ENCODE data around the gene SLC38A8.

GRCh38 chr16:84082110-84082509 lies 39.5 kb upstream of the SLC38A8 start:
- TF ChIP-seq CTCF (IDR thresholded peaks at IDR 0.05) (no peak), POLR2A (IDR thresholded peaks at IDR 0.05) (no peak)
